Fibroblast of pulmonary artery (primary cell): ENCODE results near the gene SRPK2.
"Not testable (repeated sequence)": the region's sequence is repeated elsewhere in the genome, so short reads cannot be mapped to it uniquely, and the experiment has no call there.

Experiments used
- DNase-seq: peaks from one replicate; pipeline ENCODE4 v3.0.0-alpha.2; 2010; ENCODE audit warnings: low read depth
- H3K4me3 ChIP-seq: replicated peaks from 2 replicates; pipeline ENCODE4 v1.5.1; 2011; ENCODE audit warnings: low read depth, mild to moderate bottlenecking, control low read depth, low read length, moderate library complexity
- CTCF ChIP-seq: IDR thresholded peaks from 2 replicates; pipeline ENCODE4 v1.5.1; 2011; ENCODE audit warnings: mild to moderate bottlenecking, control low read depth, low read length, inconsistent platforms; ENCODE audit errors: missing control alignments

SRPK2 gene

GRCh38 chr7:105295596-105296352 lies 92.9 kb downstream of the SRPK2 start:
- H3K4me3 ChIP-seq = no peak overlapping the region
- no peak for TF ChIP-seq CTCF
- DNase-seq = no peak

DNA sequence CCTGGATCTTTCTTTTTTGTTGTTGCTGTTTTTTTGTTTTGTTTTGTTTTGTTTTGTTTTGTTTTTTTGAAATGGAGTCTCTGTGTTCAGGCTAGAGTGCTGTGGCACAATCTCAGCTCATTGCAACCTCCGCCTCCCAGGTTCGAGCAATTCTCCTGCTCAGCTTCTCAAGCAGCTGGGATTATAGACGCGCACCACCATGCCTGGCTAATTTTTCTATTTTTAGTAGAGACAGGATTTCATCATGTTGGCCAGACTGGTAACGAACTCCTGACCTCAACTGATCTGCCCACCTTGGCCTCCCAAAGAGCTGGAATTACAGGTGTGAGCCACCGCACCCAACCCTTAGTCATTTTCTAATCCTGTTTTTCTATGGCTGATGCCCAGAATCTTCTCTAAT lies 94.2 kb downstream of the SRPK2 start:
- not testable (repeated sequence) for DNase-seq

GRCh38 chr7:105289704-105290103 lies 99.0 kb downstream of the SRPK2 start:
- no peak for DNase-seq
- TF ChIP-seq CTCF = no peak
- H3K4me3 ChIP-seq = no peak overlapping the region

More for the DNA sequence above, 94.2 kb downstream of the SRPK2 start:
- H3K4me3 ChIP-seq = not testable (repeated sequence)

- no peak overlapping the region for H3K4me3 ChIP-seq
- no peak for TF ChIP-seq CTCF
- DNase-seq = no peak
These were observed 102.3 kb downstream of the SRPK2 start for GRCh38 chr7:105286441-105286840.

DNA sequence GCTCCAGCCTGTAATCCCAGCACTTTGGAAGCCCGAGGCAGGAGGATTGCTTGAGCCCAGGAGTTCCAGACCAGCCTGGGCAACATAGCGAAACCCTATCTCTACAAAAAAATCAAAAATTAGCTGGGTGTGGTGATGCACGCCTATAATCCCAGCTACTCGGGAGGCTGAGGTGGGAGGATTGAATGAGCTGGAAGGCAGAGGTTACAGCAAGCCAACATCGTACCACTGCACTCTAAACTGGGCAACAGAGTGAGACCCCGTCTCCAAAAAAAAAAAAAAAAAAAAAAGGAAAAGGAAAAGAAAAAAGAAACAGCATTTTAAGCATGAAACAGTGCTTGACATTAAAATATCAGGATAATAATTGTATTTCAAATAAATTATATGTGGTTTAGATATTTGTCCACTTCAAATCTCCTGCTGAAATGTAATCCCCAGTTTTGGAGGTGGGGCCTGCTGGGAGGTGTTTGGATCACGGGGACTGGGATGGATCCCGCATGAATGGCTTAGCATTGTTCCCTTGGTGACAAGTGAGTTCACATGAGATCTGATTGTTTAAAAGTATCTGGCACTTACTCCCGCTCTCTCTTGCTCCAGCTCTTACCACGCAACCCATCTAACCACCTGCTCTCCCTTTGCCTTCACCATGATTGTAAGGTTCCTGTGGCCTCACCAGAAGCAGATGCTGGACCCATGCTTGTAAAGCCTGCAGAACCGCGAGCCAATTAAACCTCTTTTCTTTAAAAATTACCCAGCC lies 103.4 kb downstream of the SRPK2 start:
- no peak for DNase-seq
- TF ChIP-seq CTCF = no peak
- no peak overlapping the region for H3K4me3 ChIP-seq

DNA sequence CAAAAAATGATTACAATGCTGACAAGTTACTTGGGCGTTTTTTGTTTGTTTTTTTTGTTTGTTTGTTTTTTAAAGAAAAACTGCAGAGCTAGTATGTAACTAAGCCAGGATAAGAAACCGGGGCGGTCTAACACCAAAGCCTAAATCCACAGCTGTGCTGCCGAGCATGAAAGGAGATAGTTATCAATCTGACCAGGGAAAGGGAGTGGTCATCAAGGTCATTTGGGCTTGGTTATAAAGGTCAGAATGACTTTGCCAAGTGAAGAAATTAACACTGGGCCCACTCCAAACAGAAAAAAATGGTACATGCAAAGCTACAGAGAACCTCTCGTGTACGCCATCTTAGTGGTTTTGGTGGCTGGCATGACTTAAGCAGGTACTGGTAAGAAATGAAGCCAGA lies 104.7 kb downstream of the SRPK2 start:
- no peak for DNase-seq
- H3K4me3 ChIP-seq = no peak overlapping the region
- no peak for TF ChIP-seq CTCF

DNA sequence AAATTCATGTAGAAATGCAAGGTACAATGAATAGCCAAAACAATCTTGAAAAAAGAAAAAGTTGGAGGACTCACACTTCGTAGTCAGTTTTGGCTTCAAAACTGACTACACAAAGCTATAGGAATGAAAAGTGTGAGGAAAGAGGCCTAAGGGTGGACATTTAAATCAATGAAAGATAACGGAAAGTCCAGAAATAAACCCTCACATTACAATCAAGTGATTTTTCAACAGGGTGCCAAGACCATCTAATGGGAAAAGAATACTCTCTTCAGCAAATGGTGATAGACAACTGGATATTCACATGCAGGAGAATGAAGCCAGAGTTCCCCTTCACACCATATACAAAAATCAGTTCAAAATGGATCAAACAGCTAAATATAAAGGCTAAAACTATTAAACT lies 106.8 kb downstream of the SRPK2 start:
- no peak for TF ChIP-seq CTCF
- H3K4me3 ChIP-seq = no peak overlapping the region
- DNase-seq = no peak
